ENCODE data around the gene HPDL.
"Not testable (repeated sequence)": the region's sequence is repeated elsewhere in the genome, so short reads cannot be mapped to it uniquely, and the experiment has no call there.

HPDL gene

GRCh38 chr1:45354838-45355237 is 28.1 kb downstream of the HPDL start:
- H3K4me3 ChIP-seq (ENCODE audit: control insufficient read depth, low read depth, low read length): no peak overlapping the region
- no peak for DNase-seq (ENCODE audit: low read depth)
- TF ChIP-seq CTCF (conservative IDR thresholded peaks at IDR 0.05; ENCODE audit: control insufficient read depth, insufficient read depth, low read depth, low read length): no peak

- DNase-seq (ENCODE audit: low read depth): no peak
- TF ChIP-seq CTCF (conservative IDR thresholded peaks at IDR 0.05; ENCODE audit: control insufficient read depth, insufficient read depth, low read depth, low read length): no peak
- H3K4me3 ChIP-seq (ENCODE audit: control insufficient read depth, low read depth, low read length): no peak overlapping the region
Measured at GRCh38 chr1:45355683-45356082, 29.0 kb downstream of the HPDL start.

GRCh38 chr1:45356186-45356585 is 29.5 kb downstream of the HPDL start:
- DNase-seq (ENCODE audit: low read depth): no peak
- no peak overlapping the region for H3K4me3 ChIP-seq (ENCODE audit: control insufficient read depth, low read depth, low read length)
- TF ChIP-seq CTCF (conservative IDR thresholded peaks at IDR 0.05; ENCODE audit: control insufficient read depth, insufficient read depth, low read depth, low read length): no peak

- no peak overlapping the region for H3K4me3 ChIP-seq (ENCODE audit: control insufficient read depth, low read depth, low read length)
- DNase-seq (ENCODE audit: low read depth): peak; percentile 76
- TF ChIP-seq CTCF (conservative IDR thresholded peaks at IDR 0.05; ENCODE audit: control insufficient read depth, insufficient read depth, low read depth, low read length): peak; percentile 72
Measured at GRCh38 chr1:45359882-45360513, 33.3 kb downstream of the HPDL start.

GRCh38 chr1:45360981-45361380 is 34.3 kb downstream of the HPDL start:
- DNase-seq (ENCODE audit: low read depth): peak; percentile 50
- H3K4me3 ChIP-seq (ENCODE audit: control insufficient read depth, low read depth, low read length): not testable (repeated sequence)

GRCh38 chr1:45364294-45364693 is 37.6 kb downstream of the HPDL start:
- DNase-seq (ENCODE audit: low read depth): no peak
- no peak for TF ChIP-seq CTCF (conservative IDR thresholded peaks at IDR 0.05; ENCODE audit: control insufficient read depth, insufficient read depth, low read depth, low read length)
- no peak overlapping the region for H3K4me3 ChIP-seq (ENCODE audit: control insufficient read depth, low read depth, low read length)

- no peak for DNase-seq (ENCODE audit: low read depth)
- no peak overlapping the region for H3K4me3 ChIP-seq (ENCODE audit: control insufficient read depth, low read depth, low read length)
- no peak for TF ChIP-seq CTCF (conservative IDR thresholded peaks at IDR 0.05; ENCODE audit: control insufficient read depth, insufficient read depth, low read depth, low read length)
Measured at GRCh38 chr1:45365051-45365450, 38.4 kb downstream of the HPDL start.
